NCI-H748 treated with DMSO at 0.1 percent for 48 hours (cell line): ENCODE data around the gene KIAA0930.
"Not testable (repeated sequence)": the region's sequence is repeated elsewhere in the genome, so short reads cannot be mapped to it uniquely, and the experiment has no call there.

Experiments
- DNase-seq: peaks from one replicate; lab custom pipeline; 2025; lab: John Stamatoyannopoulos, UW

Gene KIAA0930

DNA sequence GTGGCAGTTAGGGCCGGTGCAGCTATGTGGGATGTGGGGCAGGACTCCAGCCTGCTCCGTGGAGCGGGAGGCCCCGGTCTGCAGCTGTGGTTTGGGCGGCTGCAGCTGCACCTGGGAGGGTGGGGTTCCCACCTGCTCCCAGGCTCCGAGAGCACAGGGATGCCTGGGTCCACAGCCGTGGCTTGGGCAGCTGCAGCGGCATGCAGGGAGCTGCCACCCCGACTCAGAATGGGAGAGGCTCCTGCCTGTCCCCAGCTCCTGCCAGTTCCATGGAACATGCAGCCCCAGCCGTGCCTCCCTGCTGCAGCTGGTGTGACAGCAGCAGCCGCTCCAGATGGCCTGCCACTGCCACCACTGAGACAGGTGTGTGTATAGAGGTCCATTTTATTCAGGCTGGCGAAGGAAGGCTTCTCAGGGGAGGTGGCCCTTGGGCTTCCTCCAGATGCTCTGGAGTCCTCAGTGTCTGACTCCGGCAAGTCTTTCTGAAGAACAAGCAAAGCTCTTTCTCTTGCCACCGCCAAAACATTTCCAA, 22.3 kb upstream of the KIAA0930 start:
- no peak for DNase-seq

DNA sequence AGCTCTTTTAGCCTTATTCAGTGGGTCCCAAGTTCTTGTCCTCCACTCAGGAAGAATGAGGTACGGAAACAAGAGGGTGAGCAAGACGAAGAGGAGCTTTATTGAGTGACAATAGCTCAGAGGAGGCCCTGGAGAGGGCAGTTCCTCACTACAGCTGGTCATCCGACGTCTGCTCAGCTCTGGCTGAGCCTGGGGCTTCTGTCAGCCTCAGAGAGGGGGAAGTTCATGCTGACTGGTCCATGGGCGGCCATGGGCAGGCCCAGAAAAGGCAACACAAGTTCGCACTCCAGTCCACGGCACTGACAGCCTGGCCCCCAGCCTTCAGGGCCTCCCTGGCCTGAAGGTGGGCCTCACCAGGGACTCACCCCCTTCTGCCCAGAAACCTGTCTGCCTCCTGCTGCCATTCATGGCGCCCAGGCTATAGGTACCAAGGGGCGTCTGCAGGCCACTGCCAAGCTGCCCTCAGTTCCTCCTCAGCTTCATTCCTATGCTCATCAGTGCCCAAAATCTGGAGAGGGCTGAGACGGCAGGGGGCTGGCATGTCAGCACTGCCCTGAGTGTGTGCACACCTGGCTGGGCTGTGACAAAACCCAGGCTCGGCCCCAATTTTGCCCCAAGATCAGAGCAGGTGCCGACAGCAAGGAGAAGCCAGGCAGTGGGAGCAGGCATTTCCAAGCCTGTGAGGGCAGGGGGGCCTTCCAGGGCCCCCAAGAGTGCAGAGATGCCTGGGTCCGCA, 21.7 kb upstream of the KIAA0930 start:
- DNase-seq, result no peak

DNA sequence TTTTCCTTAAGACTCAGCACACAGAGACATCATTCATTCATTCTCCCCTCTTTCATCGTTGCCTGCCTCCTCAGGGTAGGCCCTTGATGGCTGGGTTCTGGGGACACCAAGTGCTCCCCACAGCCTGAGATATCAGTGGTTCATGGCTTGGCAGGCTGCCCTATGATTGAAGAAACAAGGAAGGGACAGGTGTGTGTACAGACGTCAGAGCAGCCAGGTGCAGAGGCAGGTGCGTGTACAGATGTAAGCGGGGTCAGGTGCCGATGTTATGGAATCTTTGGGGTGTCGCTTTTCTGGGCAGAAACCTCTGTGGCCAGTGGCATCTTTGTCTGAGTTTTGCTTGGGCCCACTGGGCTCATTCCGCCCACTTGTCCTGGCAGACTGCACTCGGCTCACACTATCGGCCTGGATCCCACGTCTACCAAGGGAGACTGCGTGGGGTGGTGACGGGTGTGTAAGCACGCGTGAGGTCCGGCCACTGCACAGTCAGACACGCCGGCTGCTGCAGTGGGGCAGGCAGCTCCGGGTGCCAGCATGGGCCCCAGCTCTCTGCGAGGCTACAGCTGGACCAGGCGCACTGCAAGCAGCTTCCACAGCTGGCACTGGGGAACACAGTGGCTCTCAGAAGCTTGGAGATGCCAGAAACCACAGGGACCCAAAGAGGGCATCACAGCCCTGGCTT, 20.9 kb upstream of the KIAA0930 start:
- DNase-seq, result no peak

DNA sequence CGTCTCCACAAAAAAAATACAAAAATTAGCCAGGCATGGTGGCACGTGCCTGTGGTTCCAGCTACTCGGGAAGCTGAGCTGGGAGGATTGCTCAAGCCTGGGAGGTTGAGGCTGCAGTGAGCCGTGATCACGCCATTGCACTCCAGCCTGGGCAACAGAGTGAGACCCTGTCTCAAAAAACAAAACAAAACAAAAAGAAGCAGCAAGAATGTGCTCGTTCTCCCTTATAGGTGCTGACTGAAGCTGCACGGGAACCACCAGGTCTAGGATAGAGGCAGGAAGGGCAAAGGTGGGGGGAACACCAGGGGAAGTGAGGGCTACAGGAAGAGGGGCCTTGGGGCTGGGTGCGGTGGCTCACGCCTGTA, 19.7 kb upstream of the KIAA0930 start:
- not testable (repeated sequence) for DNase-seq

DNA sequence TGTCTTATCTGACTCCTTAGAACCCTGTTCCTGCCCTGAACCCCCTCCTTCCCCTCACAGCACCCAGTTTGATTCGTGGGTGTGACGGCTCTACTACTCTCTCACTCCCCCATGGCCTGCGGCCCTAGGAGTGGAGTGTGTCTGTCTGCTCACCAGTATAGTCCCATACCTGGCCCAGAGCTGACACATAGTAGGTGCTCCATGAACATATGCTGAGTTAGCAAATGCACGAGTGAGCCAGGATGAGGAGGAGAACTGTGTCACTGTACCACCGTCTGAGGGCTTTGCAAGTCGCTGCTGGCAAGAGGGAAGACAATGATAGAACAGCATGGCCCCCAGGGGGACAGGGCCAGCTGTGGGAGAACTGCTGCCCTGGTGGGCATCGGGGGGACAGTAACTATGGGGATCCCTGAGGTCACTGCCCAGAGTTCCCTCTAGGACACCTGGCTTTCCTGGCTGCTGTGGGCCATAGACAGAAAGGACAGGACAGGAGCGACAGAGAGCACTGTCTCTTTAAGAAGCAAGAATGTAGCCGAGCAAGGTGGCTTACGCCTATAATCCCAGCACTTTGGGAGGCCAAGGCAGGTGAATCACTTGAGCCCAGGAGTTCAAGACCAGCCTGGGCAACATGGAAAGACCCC, 19.2 kb upstream of the KIAA0930 start:
- DNase-seq, result no peak

DNA sequence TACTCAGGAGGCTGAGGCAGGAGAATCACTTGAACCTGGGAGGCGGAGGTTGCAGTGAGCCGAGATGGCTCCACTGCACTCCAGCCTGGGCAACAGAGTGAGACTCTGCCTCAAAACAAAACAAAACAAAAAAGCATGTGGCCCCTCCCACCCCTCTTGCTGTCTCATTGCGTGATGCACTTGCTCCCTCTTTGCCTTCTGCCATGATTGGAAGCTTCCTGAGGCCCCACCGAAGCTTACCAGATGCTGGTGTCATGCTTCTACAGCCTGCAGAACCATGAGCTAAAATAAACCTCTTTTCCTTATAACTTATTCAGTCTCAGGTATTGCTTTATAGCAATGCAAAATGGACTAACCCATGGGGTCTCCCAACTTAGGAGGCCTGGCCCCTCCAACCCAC, 17.2 kb upstream of the KIAA0930 start:
- DNase-seq, result not testable (repeated sequence)

DNA sequence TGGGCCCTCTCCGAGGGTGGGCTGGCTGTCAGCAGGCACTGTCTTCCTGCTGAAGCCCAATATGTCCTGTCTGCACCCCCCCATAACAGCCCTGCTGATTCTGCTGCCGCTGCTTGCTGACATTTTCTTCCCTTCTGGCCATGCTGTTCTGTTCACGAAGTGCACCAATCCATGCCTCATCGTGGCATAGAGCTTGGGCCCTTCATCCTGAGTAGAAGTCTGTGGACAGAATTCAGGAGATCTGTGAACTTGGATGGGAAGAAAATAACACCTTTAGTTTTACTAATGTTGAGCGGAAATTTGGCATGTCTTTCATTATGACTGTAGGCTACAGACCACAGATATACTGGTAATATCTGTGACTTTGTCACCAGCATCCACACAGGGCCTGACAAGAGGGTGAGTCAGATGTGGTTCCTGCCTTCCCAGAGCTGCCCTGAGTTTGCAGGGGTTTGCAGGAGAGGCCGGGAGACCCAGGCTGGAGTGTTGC, 14.1 kb upstream of the KIAA0930 start:
- no peak for DNase-seq

DNA sequence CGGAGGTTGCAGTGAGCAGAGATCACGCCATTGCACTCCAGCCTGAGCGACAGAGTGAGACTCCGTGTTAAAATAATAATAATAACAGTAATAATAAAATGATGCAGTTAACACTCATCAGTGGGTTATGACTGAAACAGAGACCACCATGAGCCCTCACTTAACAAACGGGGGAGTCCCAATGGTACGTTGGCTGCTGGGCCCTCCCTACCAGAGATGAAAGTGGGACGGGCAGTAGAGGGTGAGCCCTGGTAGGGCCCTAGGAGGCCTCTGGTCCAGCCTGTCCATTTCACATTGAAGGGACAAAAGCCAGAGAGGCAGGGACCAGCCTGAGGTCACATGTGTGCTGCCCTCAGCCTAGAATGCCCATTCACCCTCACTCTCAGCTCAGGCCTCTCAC, 13.7 kb upstream of the KIAA0930 start:
- DNase-seq, result no peak

DNA sequence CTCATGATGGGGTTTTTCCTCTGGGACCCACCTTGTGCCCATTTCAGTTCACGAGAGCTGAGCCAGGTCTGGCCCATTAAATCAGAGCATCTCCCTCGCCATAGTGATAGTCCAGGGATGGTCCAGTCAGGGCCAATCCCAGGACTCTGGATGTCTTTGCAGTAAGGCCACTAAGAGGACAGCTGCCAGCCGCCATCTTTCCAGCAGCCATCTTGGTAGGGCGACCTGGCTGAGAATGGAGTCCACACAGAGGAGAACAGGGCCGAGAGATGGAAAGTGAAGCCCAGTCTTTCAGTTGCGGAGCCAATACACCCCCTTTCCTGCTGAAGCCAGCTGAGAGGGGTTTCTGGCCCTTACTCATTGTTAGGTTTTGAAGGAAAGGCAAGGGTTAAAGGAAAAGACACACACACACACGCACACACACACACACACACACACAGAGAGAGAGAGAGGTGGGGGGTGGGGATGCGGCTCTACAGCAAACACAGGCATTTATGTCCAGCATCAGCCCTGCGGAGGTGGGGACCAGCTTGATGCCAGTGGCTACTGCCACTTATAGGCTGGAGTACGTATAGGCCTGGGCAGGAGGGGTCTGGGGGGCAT, 12.4 kb upstream of the KIAA0930 start:
- DNase-seq, result no peak

DNA sequence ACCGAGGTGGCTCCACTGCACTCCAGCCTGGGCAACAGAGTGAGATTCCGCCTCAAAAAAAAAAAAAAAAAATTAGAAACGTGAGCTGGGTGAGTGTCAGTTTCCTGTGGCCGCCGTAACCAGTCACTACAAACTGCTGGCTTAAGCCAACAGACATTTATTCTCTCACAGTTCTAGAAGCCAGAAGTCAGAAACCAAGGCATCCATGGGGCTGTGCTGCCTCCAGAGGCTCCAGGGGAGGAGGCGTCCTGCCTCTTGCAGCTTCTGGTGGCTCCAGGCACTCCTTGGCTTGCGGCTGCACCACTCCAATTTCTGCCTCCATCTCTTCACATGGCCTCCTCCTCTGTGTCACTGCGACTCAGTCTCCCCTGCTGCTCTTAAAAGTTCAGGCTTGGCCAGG, 11.1 kb upstream of the KIAA0930 start:
- DNase-seq, result no peak

DNA sequence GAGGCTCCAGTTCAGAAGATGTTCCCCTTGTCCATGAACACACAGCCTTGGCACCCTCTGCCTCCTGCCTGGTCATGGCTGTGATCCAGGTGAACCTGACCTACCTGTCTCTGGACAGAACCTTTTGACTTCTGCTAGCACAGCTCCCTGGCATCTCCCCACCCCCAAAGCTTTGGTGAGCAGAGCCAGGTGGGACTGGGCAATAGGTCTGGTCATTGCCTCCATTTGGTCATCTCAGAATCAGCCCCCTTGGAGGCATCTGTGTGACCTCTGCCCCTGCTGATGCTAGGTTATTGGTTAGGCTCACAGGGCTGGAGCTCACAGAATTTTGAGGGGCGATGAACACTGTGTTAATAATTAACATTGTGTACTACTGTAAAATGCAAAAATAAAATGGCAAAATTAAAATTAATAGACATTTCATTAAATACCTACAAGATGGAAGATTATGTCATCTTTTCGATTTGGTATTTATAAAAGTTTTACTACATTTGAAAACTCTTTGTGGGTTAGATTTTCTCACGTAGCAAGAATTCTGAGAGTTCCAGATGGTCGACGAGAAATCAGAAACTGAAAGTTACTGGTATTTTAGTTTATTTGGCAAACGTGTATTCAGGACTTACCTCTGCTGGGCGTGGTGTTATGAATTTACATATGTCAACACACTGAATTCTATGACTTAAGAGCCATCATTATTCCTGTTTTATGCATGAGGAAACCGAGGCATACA, 8.3 kb upstream of the KIAA0930 start:
- no peak for DNase-seq

DNA sequence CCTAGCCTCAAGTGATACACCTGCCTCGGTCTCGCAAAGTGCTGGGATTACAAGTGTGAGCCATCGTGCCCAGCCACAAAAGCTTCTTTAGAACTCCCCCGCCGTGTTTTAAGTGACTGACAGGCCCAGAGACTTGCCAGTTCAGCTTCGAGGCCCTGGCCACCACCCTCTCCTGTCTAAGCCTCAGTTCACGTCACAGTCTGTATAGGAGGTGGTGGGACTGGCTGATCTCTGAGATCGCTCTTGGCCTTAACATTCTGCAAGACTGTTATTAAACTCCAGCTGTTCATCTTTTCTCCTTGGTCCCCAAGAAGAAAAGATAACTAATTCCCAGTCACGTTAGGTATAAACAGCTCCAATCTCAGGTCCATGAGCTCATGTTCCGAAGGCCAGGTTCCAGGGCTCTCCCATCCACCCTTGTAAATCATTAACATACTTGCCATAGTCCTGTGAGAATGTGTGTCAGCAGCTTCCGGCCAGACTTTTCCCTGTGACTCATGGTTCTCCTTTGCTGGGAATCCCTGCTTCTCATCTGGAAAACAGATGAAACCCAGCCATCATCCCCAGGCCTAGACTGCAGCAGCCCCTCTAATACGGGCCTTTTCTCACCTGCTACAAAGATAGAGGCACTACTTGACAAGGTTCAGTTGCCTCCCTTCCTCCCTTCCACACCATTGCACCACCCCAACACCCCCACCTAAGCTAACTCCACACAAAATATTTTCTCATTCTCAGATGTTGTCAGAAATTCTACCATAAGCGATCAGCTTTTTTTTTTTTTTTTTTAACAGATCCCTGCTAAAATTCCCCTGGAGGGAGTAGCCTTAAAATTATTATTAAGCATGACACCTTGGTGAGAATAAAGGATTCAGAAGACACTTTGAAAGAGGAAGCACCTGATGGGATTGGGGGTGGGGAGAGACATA, 5.6 kb upstream of the KIAA0930 start:
- DNase-seq, result no peak

DNA sequence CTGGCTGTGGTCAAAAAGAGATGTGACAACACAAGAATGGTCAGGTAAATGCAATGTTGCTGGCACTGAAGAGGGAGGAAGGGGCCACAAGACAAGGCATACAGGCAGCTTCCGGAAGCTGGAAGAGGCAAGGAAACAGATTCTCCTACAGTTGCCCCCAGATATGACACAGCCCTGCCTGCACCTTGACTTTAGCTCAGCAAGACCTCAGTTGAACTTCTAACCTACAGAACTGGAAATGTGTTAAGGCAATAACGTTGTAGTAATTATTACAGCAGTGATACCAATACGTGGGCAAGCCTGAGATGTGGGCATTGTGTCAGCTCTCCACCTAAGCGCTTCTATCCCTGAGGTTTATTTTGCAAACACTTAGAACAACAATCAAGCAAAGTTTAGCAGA, 4.2 kb upstream of the KIAA0930 start:
- DNase-seq, result no peak

DNA sequence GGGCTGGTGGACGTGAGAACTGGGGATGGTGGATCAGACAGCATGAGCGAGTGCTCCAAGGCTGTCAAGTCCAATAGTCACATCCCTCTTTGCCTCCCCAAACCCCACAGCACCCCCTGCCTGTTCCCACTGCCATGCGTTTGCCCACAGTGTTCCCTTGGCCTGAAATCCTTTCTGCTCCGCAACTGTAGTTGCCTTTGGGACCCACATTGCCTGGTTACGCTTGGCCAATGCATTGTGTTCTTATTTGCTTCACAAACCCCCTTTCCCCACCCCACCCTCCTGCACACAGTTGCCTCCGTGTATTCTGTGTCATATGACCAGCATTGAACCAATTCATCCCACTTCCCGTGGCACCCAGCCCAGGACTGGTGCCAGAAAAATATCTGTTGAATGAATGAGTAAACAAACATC, 2.1 kb upstream of the KIAA0930 start:
- peak; percentile 80 for DNase-seq

DNA sequence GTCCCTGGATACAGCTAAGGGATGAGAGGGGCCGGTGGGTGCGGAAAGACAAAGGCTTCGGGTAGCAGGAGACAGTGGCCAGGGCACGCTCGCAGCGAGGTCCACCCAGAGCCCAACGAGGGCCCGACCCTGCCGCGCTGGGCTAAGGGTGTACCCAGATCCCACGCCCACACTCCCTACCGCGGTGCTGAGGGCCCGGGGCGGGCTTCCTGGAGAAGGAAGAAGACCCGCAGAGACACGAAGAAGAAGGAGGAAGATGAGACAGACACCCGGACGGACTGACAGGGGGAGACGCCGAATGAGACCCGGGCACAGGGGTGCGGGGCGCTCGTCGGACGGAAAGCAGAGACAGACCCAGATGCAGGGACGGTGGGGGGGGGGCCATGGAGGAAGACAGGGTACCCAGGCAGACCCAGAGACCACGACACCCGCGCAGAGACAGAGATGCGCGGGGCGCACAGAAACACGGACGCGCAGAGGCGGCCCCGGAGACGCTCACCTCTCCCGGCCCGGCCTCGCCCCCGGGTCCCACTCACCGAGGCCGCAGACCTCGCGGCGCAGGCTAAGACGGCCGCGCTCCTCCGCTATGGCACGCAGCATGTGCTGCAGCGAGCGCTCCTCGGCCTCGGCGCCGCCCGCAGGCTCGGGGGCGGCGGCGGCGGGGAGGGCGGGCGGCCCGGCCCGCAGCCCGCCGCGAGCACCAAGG, 437 bp downstream of the KIAA0930 start:
- no peak for DNase-seq

DNA sequence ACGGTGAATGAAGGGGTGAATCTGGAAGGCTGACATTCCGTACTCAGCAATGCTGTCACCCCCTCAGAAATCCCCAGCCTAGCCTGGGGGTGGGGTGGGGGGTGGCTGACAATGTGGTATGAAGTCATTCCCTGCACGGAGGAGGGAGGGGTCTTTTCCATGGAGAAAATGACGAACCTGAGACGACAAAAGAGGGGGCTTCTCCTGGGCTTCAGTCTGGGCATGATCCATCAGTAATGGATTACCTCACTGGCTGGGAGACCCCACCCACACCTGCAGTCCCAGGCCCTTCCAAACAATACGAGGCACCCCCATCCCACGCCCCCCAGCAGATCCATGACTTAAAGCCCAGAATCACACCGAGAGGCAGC, 1.0 kb downstream of the KIAA0930 start:
- no peak for DNase-seq

DNA sequence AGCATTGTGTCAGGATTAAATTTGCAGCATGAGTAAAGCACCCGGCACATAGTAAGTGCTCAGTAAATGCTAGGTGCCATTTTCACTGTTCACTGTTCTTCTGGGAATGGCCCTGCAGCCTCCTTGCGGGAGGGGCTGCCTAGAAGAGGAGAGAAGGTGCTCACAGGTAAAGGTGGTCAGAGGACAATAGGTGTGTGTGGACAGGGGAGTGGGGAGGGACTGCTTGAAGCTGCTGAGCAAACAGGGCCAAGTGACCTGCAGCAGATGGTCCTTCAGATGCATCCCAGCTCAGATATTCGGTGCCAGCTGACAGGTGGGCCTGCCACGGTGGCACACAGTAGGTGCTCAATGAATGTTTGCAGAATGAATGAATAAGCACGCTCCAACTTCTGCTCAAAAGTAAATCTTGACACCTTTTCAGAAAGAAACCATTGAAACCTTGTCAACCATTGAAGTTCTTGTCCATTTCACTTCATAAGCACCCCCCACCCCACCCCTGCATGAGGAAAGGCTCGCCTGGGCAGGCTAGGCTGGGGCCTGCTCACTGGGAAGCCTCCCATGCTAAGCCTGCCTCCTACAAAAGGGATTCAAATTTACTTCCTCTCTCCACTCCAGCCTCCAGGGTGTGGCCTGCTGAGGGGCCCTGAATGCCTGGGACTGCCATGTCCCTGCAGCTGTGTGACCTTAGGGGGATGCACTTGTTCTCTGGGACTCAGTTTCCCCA, 1.6 kb downstream of the KIAA0930 start:
- DNase-seq, result no peak

DNA sequence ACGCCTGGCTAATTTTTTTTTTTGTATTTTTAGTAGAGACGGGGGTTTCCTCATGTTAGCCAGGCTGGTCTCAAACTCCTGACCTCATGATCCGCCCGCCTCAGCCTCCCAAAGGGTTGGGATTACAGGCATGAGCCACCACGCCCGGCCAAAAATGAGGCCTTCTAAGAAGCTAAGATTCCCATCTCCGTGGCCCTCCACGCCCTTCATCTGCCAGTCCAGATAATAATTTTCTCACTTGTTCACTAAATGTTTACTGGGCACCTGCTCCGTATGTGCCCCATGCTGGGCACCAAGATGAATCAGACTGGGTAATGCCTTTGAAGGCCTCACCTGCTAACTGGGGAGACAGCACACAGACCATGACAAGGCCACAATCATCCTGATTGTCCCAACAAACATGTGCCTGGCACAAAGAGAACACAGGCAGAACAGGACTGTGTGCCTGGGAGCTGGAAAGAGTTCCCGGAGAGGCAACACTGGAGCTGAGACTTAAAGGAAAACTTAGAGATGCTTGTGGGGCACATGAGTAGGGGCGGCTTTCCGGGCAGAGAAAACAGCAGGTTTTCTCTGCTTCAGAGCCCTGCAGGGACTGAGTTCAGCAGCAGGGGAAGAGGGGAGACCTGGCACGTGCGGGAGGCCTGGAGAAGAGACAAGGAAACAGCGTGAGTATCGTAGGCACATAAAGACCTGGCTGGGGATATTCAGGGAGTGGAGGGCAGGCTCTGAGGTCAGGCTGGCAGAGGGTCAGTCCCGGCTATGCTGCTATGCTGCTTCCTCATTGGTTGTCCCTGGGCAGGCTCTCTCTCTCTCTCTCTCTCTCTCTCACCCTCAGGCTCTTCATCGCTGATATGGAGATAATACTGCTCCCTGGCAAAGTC, 2.4 kb downstream of the KIAA0930 start:
- DNase-seq, result no peak
